HCT116 (cell line): ENCODE measurements around the gene APBB1IP. TPM values are rescaled to one million over a fixed set of nuclear protein-coding genes. Genes with fewer than 3 reads are reported as not detected.
"Not testable (repeated sequence)": the region's sequence is repeated elsewhere in the genome, so short reads cannot be mapped to it uniquely, and the experiment has no call there.

Source experiments
- ATAC-seq: fragments of 200-7000 bp; cut with Tn5 transposase; 2 replicates; pipeline ENCODE4 v1.9.1; 2020; ENCODE audit warnings: mild to moderate bottlenecking, moderate library complexity
- BruUV-seq: library from RNA; stranded (reverse); fragments of 400-500 nt; replicated peaks from 2 replicates; lab custom pipeline; 2021; lab: Mats Ljungman, UMichigan
- CTCF ChIA-PET: fragments of 300-600 bp; sonication (Branson Sonifier 250); formaldehyde crosslinking; loops from one replicate; lab custom pipeline; 2021; ENCODE audit warnings: antibody characterized with exemption; lab: Charles Lee
- POLR2A ChIA-PET: fragments of 300-600, 350-600 bp; sonication (Branson Sonifier 250); formaldehyde crosslinking; loops from one replicate; lab custom pipeline; 2021; ENCODE audit warnings: antibody characterized with exemption; lab: Charles Lee
- RAD21 ChIA-PET, 2 experiments: fragments of 300-600 bp; sonication (Branson Sonifier 250); formaldehyde crosslinking; loops; one replicate each; lab custom pipeline; 2023; ENCODE audit warnings: low total read pairs in 2 of 2; ENCODE audit not compliant: uncharacterized antibody in 2 of 2, unreplicated experiment in 2 of 2, low non-redundant PET in 1 of 2; lab: Charles Lee
- DNase-seq: peaks from one replicate; pipeline ENCODE4 v3.0.0-alpha.2; 2010; ENCODE audit warnings: low read depth, low spot score
- H2AFZ ChIP-seq: fragments of 200-600 bp; shearing (Covaris generic), sonication (generic); 2 replicates; pipeline ENCODE4 v1.6.1; 2017; ENCODE audit warnings: low read depth, mixed run types, mixed read lengths, antibody characterized with exemption, low read length; ENCODE audit not compliant: poor library complexity, severe bottlenecking
- H3K27ac ChIP-seq: 2 replicates; pipeline ENCODE4 v1.5.1; 2012; ENCODE audit warnings: low read depth, low read length
- H3K27me3 ChIP-seq: fragments of 200-600 bp; sonication (generic); 2 replicates; pipeline ENCODE4 v1.6.1; 2016; ENCODE audit warnings: mixed run types, low read length, mixed read lengths; ENCODE audit not compliant: insufficient read depth
- H3K36me3 ChIP-seq, 2 experiments: fragments of 200-500 bp in 1 of 2; fragments of 200-600 bp in 1 of 2; sonication (Bioruptor generic) in 1 of 2; sonication (generic) in 1 of 2; 2 replicates each; pipeline versions ENCODE4 v1.5.1 to v1.6.1; 2014 to 2016; ENCODE audit warnings: low read length in 2 of 2, inconsistent platforms in 1 of 2, mixed read lengths in 1 of 2, mixed run types in 1 of 2; ENCODE audit not compliant: insufficient read depth in 2 of 2, control insufficient read depth in 1 of 2
- H3K4me1 ChIP-seq, 2 experiments: fragments of 200-600 bp in 1 of 2; sonication (generic) in 1 of 2; 2 replicates each; pipeline versions ENCODE4 v1.5.1 to v1.6.1; 2012 to 2017; ENCODE audit warnings: low read length in 2 of 2, inconsistent platforms in 1 of 2, mild to moderate bottlenecking in 1 of 2, mixed read lengths in 1 of 2, mixed run types in 1 of 2, moderate library complexity in 1 of 2; ENCODE audit not compliant: insufficient read depth in 2 of 2, control insufficient read depth in 1 of 2
- H3K4me2 ChIP-seq: fragments of 200-600 bp; sonication (generic); 2 replicates; pipeline ENCODE4 v1.6.1; 2017; ENCODE audit warnings: mixed run types, low read length, mixed read lengths
- H3K4me3 ChIP-seq, 2 experiments: fragments of 200-600 bp in 1 of 2; sonication (generic) in 1 of 2; replicated peaks in 1 of 2; 2 replicates each; pipeline ENCODE4 v1.5.1; 2011 to 2016; ENCODE audit warnings: low read length in 2 of 2, control low read depth in 1 of 2, low read depth in 1 of 2, mild to moderate bottlenecking in 1 of 2, mixed read lengths in 1 of 2, mixed run types in 1 of 2
- H3K79me2 ChIP-seq: fragments of 200-600 bp; sonication (generic); 2 replicates; pipeline ENCODE4 v1.6.1; 2017; ENCODE audit warnings: mild to moderate bottlenecking, mixed run types, low read length, moderate library complexity, mixed read lengths; ENCODE audit not compliant: insufficient read depth
- H3K9ac ChIP-seq: fragments of 200-600 bp; sonication (generic); 2 replicates; pipeline ENCODE4 v1.6.1; 2016; ENCODE audit warnings: low read length, mixed read lengths
- H3K9me2 ChIP-seq: fragments of 200-600 bp; sonication (generic), shearing (Covaris generic); 2 replicates; pipeline ENCODE4 v1.6.1; 2017; ENCODE audit warnings: mixed run types, mild to moderate bottlenecking, moderate library complexity; ENCODE audit not compliant: insufficient read depth
- H3K9me3 ChIP-seq, 2 experiments: fragments of 200-500 bp in 1 of 2; fragments of 200-600 bp in 1 of 2; sonication (Bioruptor generic) in 1 of 2; sonication (generic) in 1 of 2; 2 replicates each; pipeline ENCODE4 v1.6.1; 2014 to 2017; ENCODE audit warnings: low read length in 2 of 2, mixed read lengths in 2 of 2, inconsistent platforms in 1 of 2, low read depth in 1 of 2, mild to moderate bottlenecking in 1 of 2, mixed run types in 1 of 2, moderate library complexity in 1 of 2; ENCODE audit not compliant: control insufficient read depth in 1 of 2, insufficient read depth in 1 of 2
- H4K20me1 ChIP-seq: fragments of 200-600 bp; sonication (generic), shearing (Covaris generic); 2 replicates; pipeline ENCODE4 v1.6.1; 2017; ENCODE audit warnings: mixed run types, mild to moderate bottlenecking, moderate library complexity; ENCODE audit not compliant: insufficient read depth
- ATF3 ChIP-seq: IDR thresholded peaks from 2 replicates; pipeline ENCODE4 v1.6.1; 2012
- CBX3 ChIP-seq: IDR thresholded peaks from 2 replicates; pipeline ENCODE4 v1.6.1; 2012; ENCODE audit warnings: low read depth
- EGR1 ChIP-seq: IDR thresholded peaks from 2 replicates; pipeline ENCODE4 v1.6.1; 2012; ENCODE audit warnings: low read depth
- EZH2 ChIP-seq: fragments of 200-600 bp; sonication (generic); IDR thresholded peaks from 2 replicates; pipeline ENCODE4 v1.6.1; 2017; ENCODE audit warnings: antibody characterized with exemption, mixed run types
- EZH2phosphoT487 ChIP-seq: fragments of 200-600 bp; IDR thresholded peaks from 2 replicates; pipeline ENCODE4 v1.6.1; 2018; ENCODE audit warnings: antibody characterized with exemption, borderline replicate concordance
- FOSL1 ChIP-seq: IDR thresholded peaks from 2 replicates; pipeline ENCODE4 v1.6.1; 2012; ENCODE audit warnings: low read depth
- POLR2A ChIP-seq: IDR thresholded peaks from 2 replicates; pipeline ENCODE4 v1.7.0; 2011; ENCODE audit warnings: borderline replicate concordance; ENCODE audit not compliant: insufficient read depth, insufficient read length; ENCODE audit errors: extremely low read depth
- POLR2AphosphoS5 ChIP-seq: IDR thresholded peaks from 2 replicates; pipeline ENCODE4 v1.6.1; 2011; ENCODE audit warnings: mild to moderate bottlenecking, low read depth, low read length, moderate library complexity
- RAD21 ChIP-seq: IDR thresholded peaks from 2 replicates; pipeline ENCODE4 v1.6.1; 2012; ENCODE audit warnings: low read depth, mild to moderate bottlenecking
- SIN3A ChIP-seq: IDR thresholded peaks from 2 replicates; pipeline ENCODE4 v1.6.1; 2012; ENCODE audit warnings: low read depth
- SRF ChIP-seq: IDR thresholded peaks from 2 replicates; pipeline ENCODE4 v1.6.1; 2012; ENCODE audit warnings: low read depth
- TCF7L2 ChIP-seq: IDR thresholded peaks from 2 replicates; pipeline ENCODE4 v1.7.0; 2011; ENCODE audit warnings: borderline replicate concordance, inconsistent platforms; ENCODE audit not compliant: insufficient read depth, insufficient read length; ENCODE audit errors: extremely low read depth
- YY1 ChIP-seq: IDR thresholded peaks from 2 replicates; pipeline ENCODE4 v1.6.1; 2011; ENCODE audit warnings: low read length, low read depth, moderate library complexity, mild to moderate bottlenecking; ENCODE audit not compliant: insufficient replicate concordance; ENCODE audit errors: extremely low read depth
- ZFX ChIP-seq: fragments of 450-650 bp; IDR thresholded peaks from 2 replicates; pipeline ENCODE4 v1.6.1; 2017
- intact Hi-C: fragments of 100-400 bp; cut with micrococcal nuclease; formaldehyde crosslinking; loops from 2 replicates; pipeline ENCODE4 v1.10.0; 2022
- total RNA-seq: library from RNA; stranded (reverse); gene quantifications from one replicate; pipeline ENCODE4 v1.2.1, GENCODE V29; 2021; ENCODE audit not compliant: unreplicated experiment
- TF ChIP-seq, protein P1 (sequence below): IDR thresholded peaks from 2 replicates; pipeline ENCODE4 v1.6.1; 2011; ENCODE audit warnings: mild to moderate bottlenecking, low read length, moderate library complexity; ENCODE audit not compliant: insufficient replicate concordance; ENCODE audit errors: extremely low read depth
- TF ChIP-seq, protein P2 (sequence below), 3 experiments: fragments of 200-600 bp in 1 of 3; sonication (generic) in 1 of 3; IDR thresholded peaks in 2 of 3; conservative IDR thresholded peaks in 1 of 3; 2 replicates each; pipeline ENCODE4 v1.5.1; 2012 to 2017; ENCODE audit warnings: low read depth in 2 of 3, low read length in 2 of 3, antibody characterized with exemption in 1 of 3, borderline replicate concordance in 1 of 3, control low read depth in 1 of 3, mild to moderate bottlenecking in 1 of 3, mixed read lengths in 1 of 3, mixed run types in 1 of 3, moderate library complexity in 1 of 3; ENCODE audit not compliant: insufficient read depth in 1 of 3

The APBB1IP gene
- total RNA-seq, 1 experiment from 2014 or later: 0.27 TPM

DNA sequence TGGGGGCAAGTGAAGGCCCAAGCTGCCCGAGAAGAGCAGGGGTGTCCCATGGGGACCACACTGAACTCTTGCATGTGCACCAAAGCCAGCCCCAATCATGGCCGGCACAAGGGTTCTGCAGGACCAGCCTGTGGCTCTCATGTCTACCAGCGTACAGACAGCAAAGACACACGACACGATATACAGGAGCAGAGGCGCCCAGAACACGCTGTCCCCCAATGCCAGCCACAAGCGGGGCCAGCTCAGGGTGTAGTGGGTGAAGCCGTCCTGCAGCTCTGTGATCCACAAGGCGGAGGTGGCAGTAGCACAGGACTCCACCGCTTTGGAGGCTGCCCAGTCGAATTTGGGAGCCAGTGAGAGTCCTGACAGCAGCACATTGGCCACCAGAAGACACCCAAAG is 150.5 kb downstream of the APBB1IP start (continued):
- TF ChIP-seq, protein P1, sequence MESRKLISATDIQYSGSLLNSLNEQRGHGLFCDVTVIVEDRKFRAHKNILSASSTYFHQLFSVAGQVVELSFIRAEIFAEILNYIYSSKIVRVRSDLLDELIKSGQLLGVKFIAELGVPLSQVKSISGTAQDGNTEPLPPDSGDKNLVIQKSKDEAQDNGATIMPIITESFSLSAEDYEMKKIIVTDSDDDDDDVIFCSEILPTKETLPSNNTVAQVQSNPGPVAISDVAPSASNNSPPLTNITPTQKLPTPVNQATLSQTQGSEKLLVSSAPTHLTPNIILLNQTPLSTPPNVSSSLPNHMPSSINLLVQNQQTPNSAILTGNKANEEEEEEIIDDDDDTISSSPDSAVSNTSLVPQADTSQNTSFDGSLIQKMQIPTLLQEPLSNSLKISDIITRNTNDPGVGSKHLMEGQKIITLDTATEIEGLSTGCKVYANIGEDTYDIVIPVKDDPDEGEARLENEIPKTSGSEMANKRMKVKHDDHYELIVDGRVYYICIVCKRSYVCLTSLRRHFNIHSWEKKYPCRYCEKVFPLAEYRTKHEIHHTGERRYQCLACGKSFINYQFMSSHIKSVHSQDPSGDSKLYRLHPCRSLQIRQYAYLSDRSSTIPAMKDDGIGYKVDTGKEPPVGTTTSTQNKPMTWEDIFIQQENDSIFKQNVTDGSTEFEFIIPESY: no peak
- no peak for TF ChIP-seq SIN3A
- TF ChIP-seq, all 23 proteins: peak for 0

DNA sequence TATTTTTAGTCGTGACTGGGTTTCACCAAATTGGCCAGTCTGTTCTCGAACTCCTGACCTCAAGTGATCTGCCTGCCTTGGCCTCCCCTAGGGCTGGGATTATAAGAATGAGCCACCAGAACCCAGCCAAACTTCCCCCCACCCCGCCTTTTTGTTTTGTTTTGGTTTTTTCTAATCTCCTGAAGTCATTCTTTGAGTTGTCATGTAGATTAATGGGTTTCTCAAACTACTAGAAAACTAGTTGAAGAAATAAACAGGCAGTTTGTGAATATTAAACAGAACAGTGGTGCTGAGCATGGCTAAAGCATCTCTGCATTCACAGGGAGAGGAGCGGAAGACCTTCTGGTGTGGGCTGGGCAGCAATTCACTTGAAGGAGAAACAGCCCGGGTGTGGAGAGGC is 151.7 kb downstream of the APBB1IP start:
- not testable (repeated sequence) for H3K27me3 ChIP-seq

DNA sequence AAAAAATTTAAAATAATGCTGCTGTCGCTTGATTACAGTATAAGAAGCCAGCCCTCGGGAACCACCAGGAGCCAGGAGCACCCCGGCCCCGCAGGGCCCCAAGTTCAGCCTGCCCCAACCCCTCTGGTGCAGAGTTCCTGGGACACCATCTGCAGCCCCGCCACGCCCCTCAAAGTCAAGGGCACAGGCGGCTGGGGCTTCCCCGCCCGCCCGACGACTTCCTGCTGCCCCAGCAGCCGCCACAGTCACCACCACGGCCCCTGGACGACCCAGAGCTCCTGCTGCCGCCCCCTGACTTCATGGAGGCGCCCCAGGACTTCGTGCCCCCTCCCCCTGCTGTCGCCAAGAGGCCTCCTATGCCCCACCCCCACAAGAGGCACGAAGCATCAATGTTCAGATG is 155.8 kb downstream of the APBB1IP start:
- no TSS peak for BruUV-seq
- no peak overlapping the region for H3K4me2 ChIP-seq
- CTCF ChIA-PET: no interaction called here
- TF ChIP-seq RAD21 (no peak), ZFX (no peak), TCF7L2 (no peak), EGR1 (no peak), FOSL1 (no peak), CBX3 (no peak), SIN3A (no peak), EZH2phosphoT487 (no peak), POLR2AphosphoS5 (no peak), YY1 (no peak), SRF (no peak), POLR2A (no peak), EZH2 (no peak), ATF3 (no peak)
- TF ChIP-seq, protein P2, sequence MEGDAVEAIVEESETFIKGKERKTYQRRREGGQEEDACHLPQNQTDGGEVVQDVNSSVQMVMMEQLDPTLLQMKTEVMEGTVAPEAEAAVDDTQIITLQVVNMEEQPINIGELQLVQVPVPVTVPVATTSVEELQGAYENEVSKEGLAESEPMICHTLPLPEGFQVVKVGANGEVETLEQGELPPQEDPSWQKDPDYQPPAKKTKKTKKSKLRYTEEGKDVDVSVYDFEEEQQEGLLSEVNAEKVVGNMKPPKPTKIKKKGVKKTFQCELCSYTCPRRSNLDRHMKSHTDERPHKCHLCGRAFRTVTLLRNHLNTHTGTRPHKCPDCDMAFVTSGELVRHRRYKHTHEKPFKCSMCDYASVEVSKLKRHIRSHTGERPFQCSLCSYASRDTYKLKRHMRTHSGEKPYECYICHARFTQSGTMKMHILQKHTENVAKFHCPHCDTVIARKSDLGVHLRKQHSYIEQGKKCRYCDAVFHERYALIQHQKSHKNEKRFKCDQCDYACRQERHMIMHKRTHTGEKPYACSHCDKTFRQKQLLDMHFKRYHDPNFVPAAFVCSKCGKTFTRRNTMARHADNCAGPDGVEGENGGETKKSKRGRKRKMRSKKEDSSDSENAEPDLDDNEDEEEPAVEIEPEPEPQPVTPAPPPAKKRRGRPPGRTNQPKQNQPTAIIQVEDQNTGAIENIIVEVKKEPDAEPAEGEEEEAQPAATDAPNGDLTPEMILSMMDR (IDR thresholded peaks at IDR 0.05 in 2 of 3, conservative IDR thresholded peaks at IDR 0.05 in 1 of 3; ENCODE audit: borderline replicate concordance in 1 of 3, insufficient read depth in 1 of 3, low read depth in 2 of 3, low read length in 2 of 3): no peak

More for the DNA sequence above, 151.7 kb downstream of the APBB1IP start:
- H3K9me2 ChIP-seq, H2AFZ ChIP-seq, intact Hi-C loops, DNase-seq, H3K4me3 ChIP-seq, H3K9ac ChIP-seq, H4K20me1 ChIP-seq, H3K4me1 ChIP-seq, H3K36me3 ChIP-seq, H3K9me3 ChIP-seq, RAD21 ChIA-PET, POLR2A ChIA-PET, H3K79me2 ChIP-seq, CTCF ChIA-PET, ATAC-seq, H3K4me2 ChIP-seq, H3K27ac ChIP-seq, BruUV-seq: not testable (repeated sequence)

More for the DNA sequence above, 155.8 kb downstream of the APBB1IP start:
- H3K9me2 ChIP-seq: no peaks in the 10 kb centered on the region
- no peaks in the 10 kb centered on the region for H3K79me2 ChIP-seq
- no peaks in the 10 kb centered on the region for H3K9me3 ChIP-seq
- no peak overlapping the region for H3K27ac ChIP-seq
- H3K27me3 ChIP-seq: no peaks in the 10 kb centered on the region
- DNase-seq (no peak), ATAC-seq (no peak)
- no peaks in the 10 kb centered on the region for H3K4me1 ChIP-seq
- no peak overlapping the region for H3K9ac ChIP-seq
- RAD21 ChIA-PET: no interaction called here
- POLR2A ChIA-PET: no interaction called here
- no peaks in the 10 kb centered on the region for H4K20me1 ChIP-seq
- intact Hi-C loops: no loop called here
- no peak overlapping the region for H2AFZ ChIP-seq
- no peaks in the 10 kb centered on the region for H3K36me3 ChIP-seq
- H3K4me3 ChIP-seq: no peak overlapping the region
